ENCODE data around the gene UBE2J2. TPM values are rescaled to one million over a fixed set of nuclear protein-coding genes. Genes with fewer than 3 reads are reported as not detected.
A peak's percentile ranks its signal among the peaks of the same experiment; 100 is the strongest.

Gene UBE2J2
- total RNA-seq, 2 donors from 2014 or later = 50.6 to 57.7 TPM

DNA sequence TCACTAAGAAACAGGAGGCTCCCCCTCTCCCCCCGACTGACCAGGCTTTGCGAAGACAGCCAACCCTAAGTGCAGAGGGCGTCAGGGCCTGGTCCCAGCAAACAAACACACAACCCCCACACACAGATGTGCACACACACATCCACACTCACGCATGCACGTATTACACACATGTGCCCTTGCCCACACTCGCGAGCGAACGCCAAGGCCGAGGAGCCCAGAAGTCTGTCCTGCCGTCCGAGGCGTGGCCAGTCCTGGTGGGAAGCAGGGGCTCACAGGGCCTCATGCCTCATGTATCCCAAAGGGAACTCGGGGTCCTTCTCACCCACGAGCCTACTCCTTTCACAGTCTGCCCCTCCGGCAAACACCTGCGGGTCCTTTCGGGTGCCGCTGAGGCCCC lies 43.9 kb downstream of the UBE2J2 start:
- ATAC-seq = no peak
- peaks cover 2% of the 10 kb centered on the region for H3K36me3 Mint-ChIP-seq (ENCODE audit: low read depth)
- no peaks in the 10 kb centered on the region for H3K27me3 Mint-ChIP-seq
- peak overlapping the region; percentile 94 for H3K27ac Mint-ChIP-seq
- H3K9me3 ChIP-seq (ENCODE audit: control insufficient read depth, low read length, poor library complexity, severe bottlenecking) = no peaks in the 10 kb centered on the region
- H3K4me3 Mint-ChIP-seq = peak overlapping the region; percentile 91
- H3K4me1 Mint-ChIP-seq = peaks cover 28% of the 10 kb centered on the region
- DNase-seq = no peak

DNA sequence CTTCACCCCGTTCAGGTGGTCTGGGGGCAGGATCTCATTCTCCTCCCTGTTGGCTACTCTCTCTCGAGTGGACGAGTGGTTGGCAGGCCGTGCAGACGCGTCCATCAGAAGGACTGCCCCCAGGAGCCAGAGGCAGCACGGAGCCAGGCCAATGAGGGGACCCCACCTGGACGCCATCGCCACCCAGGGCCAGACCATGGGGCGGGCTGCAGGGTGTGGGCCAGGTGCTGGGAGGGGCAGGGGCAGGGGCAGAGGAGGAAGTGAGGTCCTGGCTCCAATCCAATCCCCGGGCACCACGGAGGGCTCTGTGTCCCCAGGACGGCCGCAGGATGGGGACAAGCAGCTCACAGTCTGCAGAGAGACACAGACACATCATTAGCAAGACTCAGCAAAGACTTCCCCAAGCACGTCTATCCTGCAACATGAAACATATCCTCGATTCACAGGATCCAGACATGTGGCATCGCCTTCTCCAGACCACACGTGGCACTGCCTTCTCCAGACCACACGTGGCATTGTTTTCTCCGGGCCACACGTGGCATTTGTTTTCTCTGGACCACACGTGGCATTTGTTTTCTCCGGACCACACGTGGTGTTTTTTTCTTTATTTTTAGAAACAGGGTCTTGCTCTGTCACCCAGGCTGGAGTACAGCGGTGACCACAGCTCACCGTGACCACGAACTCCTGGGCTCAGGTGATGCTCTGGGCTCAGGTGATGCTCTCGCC lies 44.9 kb downstream of the UBE2J2 start:
- Mint-ChIP-seq H3K27ac (peak overlapping the region; percentile 94), H3K4me3 (no peak overlapping the region), H3K4me1 (peaks cover 21% of the 10 kb centered on the region), H3K27me3 (no peaks in the 10 kb centered on the region), H3K36me3 (ENCODE audit: low read depth) (peaks cover 2% of the 10 kb centered on the region)
- no peak for ATAC-seq
- DNase-seq = no peak
- no peaks in the 10 kb centered on the region for H3K9me3 ChIP-seq (ENCODE audit: control insufficient read depth, low read length, poor library complexity, severe bottlenecking)

DNA sequence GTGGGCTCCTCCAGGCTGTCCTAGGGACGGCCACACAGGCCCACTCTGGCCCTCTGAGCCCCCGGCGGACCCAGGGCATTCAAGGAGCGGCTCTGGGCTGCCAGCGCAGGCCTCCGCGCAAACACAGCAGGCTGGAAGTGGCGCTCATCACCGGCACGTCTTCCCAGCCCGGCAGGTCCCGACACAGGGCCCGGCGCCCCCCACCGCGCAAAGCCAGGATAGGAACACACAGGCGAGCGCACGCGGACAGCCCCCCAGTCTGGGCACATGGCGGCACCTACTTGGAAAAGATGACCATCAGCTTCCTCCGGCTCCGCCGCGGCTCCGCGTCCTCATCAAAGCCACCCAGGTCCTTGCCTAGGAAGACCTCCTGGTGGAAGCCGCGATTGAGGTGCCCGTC lies 45.5 kb downstream of the UBE2J2 start:
- no peak for DNase-seq
- no peak for ATAC-seq
- H3K9me3 ChIP-seq (ENCODE audit: control insufficient read depth, low read length, poor library complexity, severe bottlenecking) = no peaks in the 10 kb centered on the region
- no peak overlapping the region for H3K27ac Mint-ChIP-seq
- peaks cover 18% of the 10 kb centered on the region for H3K4me1 Mint-ChIP-seq
- H3K27me3 Mint-ChIP-seq = no peaks in the 10 kb centered on the region
- H3K36me3 Mint-ChIP-seq (ENCODE audit: low read depth) = peaks cover 4% of the 10 kb centered on the region
- no peak overlapping the region for H3K4me3 Mint-ChIP-seq

DNA sequence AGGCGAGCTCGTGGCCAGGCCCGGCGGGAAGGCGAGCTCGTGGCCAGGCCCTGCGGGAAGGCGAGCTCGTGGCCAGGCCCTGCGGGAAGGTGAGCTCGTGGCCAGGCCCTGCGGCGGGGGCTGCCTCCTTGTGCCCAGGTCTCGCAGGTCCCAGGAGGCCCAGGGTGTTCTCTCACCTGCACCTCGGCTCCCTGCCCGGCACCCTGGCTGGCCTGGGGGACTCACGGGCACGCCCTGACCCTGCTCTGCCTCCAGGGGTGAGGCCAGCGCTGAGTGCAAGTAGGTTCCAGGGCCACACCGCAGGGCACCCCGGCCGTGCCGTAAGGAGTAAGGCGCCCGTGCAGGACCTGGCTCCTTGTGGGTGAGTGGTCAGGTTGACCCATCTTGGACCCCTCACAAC lies 46.3 kb downstream of the UBE2J2 start:
- H3K4me1 Mint-ChIP-seq = peaks cover 18% of the 10 kb centered on the region
- no peaks in the 10 kb centered on the region for H3K27me3 Mint-ChIP-seq
- no peaks in the 10 kb centered on the region for H3K9me3 ChIP-seq (ENCODE audit: control insufficient read depth, low read length, poor library complexity, severe bottlenecking)
- DNase-seq (no peak), ATAC-seq (no peak)
- no peak overlapping the region for H3K4me3 Mint-ChIP-seq
- peaks cover 5% of the 10 kb centered on the region for H3K36me3 Mint-ChIP-seq (ENCODE audit: low read depth)
- no peak overlapping the region for H3K27ac Mint-ChIP-seq

DNA sequence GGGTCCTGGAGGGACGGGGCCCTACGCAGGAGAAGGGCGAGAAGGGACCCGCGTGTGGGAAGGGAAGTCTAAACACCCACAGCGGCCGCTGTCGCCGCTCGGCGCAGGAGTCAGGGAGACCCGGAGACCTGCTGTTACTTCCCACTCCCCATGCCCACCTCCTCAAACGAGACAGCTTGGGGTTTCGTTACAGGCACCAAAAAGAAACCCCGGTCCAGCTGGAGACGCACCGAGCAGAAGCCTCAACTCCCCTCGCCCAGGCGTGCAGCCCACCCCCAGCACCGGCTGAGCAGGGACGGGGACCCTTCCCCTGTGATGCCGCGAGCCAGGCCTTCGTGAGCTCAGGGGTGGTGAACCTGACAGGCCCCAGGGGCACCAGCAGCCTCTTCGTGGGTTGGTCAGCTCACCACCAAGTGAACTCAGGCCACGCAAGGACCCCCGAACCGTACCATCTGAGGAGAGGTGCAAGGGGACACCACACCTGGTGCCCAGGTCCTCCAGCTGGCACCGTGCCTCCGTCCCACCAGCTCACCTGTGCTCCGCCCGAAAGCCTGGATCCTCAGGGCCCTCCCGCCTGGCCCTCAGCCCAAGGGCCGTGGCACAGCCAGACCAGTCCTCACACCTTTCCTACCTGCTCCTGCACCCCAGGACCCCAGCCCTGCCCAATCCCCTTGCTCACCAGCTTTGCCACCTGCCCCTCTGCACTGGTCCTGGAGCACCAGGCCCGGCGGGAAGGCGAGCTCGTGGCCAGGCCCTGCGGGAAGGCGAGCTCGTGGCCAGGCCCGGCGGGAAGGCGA lies 46.9 kb downstream of the UBE2J2 start:
- peaks cover 18% of the 10 kb centered on the region for H3K4me1 Mint-ChIP-seq
- no peak overlapping the region for H3K27ac Mint-ChIP-seq
- H3K27me3 Mint-ChIP-seq = no peaks in the 10 kb centered on the region
- H3K36me3 Mint-ChIP-seq (ENCODE audit: low read depth) = peaks cover 4% of the 10 kb centered on the region
- ATAC-seq (no peak), DNase-seq (no peak)
- no peak overlapping the region for H3K4me3 Mint-ChIP-seq
- no peaks in the 10 kb centered on the region for H3K9me3 ChIP-seq (ENCODE audit: control insufficient read depth, low read length, poor library complexity, severe bottlenecking)

DNA sequence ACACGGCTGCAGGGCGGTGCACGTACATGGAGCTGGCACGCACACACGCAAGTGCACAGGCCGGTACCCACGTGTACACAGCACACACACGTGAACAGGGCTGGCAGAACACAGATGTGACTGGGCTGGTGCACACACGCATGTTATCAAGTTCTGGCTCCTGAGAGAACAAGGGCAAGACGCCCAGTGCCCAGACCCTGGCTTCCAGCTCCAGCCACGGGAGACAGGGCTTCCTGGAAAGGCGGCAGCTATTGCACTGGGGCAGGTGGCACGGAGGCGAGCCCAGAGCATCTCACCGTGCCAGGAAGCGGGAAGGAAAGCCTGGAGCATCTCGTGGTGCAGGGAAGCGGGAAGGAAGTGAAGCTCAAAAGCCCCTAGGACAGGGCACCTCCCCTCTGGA lies 47.7 kb downstream of the UBE2J2 start:
- H3K27me3 Mint-ChIP-seq = no peaks in the 10 kb centered on the region
- H3K36me3 Mint-ChIP-seq (ENCODE audit: low read depth) = peaks cover 3% of the 10 kb centered on the region
- no peak overlapping the region for H3K4me3 Mint-ChIP-seq
- H3K4me1 Mint-ChIP-seq = peaks cover 17% of the 10 kb centered on the region
- no peak for DNase-seq
- ATAC-seq = no peak
- H3K27ac Mint-ChIP-seq = peak overlapping the region; percentile 39
- no peaks in the 10 kb centered on the region for H3K9me3 ChIP-seq (ENCODE audit: control insufficient read depth, low read length, poor library complexity, severe bottlenecking)

DNA sequence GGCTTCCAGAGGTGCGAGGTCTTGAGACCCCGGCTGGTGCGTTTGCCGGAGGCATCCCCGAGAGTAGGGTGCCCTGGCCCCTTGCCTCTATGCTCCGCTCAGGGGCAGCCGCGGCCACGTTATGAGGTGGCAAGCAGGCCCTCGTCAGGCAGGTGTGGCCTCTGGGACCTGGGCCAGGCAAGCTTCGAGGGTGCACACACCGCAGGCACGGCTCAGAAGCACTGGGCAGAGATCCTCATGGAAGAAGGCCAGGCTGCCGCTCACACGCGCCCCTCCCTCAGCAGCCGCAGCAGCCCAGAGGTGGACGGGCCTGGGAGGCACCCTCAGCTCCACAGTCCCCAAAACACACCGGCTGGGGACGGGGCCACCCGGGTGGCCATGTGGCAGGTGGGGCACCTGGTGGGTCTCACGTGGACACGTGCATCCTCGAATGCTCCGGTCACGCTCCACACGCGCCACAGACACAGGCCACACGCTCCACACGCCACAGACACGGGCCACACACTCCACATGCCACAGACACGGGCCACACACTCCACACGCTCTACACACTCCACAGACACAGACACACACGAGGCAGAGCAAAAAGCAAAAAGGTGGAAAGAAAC lies 48.3 kb downstream of the UBE2J2 start:
- Mint-ChIP-seq H3K27me3 (no peaks in the 10 kb centered on the region), H3K27ac (peak overlapping the region; percentile 39), H3K4me3 (no peak overlapping the region), H3K4me1 (peaks cover 13% of the 10 kb centered on the region), H3K36me3 (ENCODE audit: low read depth) (peaks cover 3% of the 10 kb centered on the region)
- H3K9me3 ChIP-seq (ENCODE audit: control insufficient read depth, low read length, poor library complexity, severe bottlenecking) = no peaks in the 10 kb centered on the region
- no peak for DNase-seq
- ATAC-seq = no peak

DNA sequence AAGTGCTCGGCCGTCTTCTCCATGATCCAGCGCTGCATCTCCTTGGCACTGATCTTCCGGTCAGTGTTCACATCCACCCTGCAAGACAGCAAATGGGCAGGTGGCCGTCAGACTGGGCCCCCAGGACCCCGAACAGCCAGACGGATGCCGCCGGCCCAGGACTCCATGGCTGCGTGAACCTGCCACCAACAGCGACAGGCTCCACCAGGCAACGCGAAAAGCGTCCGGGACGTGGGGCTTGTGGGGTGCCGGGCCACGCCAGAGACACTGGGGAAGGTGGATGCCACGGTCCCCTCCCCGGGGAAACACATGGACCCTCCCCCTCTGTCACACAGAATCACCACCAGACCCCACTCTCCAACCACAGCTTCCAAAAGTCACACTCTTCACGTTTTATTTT lies 49.8 kb downstream of the UBE2J2 start:
- Mint-ChIP-seq H3K4me1 (peaks cover 15% of the 10 kb centered on the region), H3K27ac (no peak overlapping the region), H3K36me3 (ENCODE audit: low read depth) (peaks cover 3% of the 10 kb centered on the region), H3K4me3 (no peak overlapping the region), H3K27me3 (no peaks in the 10 kb centered on the region)
- DNase-seq (no peak), ATAC-seq (no peak)
- no peaks in the 10 kb centered on the region for H3K9me3 ChIP-seq (ENCODE audit: control insufficient read depth, low read length, poor library complexity, severe bottlenecking)

DNA sequence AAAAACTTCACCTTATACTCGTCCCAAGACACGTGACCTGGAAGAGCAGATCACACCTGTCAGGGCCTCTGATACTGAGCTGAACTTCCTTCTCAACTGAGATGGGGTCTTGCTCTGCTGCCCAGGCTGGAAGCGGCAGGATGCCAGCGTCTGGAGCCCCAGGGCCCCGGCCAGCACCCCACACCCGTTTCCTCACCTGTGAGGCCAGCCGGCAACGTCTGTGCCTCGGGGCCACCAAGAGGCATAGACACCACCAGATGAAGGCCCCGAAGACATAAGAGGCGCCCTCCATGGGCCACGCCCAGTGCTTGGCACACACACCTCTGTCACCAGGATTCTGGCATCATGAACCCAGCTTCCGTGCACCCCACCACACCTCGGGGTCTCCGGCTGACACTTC lies 50.3 kb downstream of the UBE2J2 start:
- peaks cover 16% of the 10 kb centered on the region for H3K4me1 Mint-ChIP-seq
- no peak for DNase-seq
- peak overlapping the region; percentile 36 for H3K4me3 Mint-ChIP-seq
- H3K9me3 ChIP-seq (ENCODE audit: control insufficient read depth, low read length, poor library complexity, severe bottlenecking) = no peaks in the 10 kb centered on the region
- ATAC-seq = no peak
- H3K27ac Mint-ChIP-seq = no peak overlapping the region
- no peaks in the 10 kb centered on the region for H3K27me3 Mint-ChIP-seq
- peaks cover 3% of the 10 kb centered on the region for H3K36me3 Mint-ChIP-seq (ENCODE audit: low read depth)

DNA sequence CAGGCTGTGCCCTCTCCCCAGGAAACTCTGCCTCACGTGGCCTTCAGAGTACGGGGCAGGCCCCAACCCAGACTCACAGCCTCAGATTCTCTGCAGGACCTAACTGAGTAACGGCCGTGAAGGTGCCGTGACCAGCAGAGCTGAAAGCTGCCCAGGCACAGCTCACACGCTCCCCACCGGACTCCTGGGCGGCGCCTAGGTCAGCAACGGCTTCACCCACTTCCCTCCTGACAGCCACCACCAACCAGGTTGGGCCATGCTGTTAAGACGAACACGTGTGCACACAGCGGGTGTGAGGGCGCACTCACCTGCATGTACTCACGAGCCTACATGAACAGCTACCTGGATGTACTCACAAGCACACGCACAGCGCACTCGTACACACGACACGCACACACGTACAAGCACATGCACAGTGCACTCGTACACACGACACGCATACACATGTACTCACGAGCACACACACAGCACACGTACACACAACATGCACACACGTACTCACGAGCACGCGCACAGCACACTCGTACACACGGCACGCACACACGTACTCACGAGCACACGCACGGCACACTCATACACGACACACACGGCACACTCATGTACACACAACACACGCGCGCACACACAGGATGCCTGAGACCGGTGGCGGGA lies 51.0 kb downstream of the UBE2J2 start:
- DNase-seq = no peak
- H3K36me3 Mint-ChIP-seq (ENCODE audit: low read depth) = peaks cover 3% of the 10 kb centered on the region
- no peaks in the 10 kb centered on the region for H3K9me3 ChIP-seq (ENCODE audit: control insufficient read depth, low read length, poor library complexity, severe bottlenecking)
- no peak for ATAC-seq
- H3K27ac Mint-ChIP-seq = peak overlapping the region; percentile 78
- H3K4me1 Mint-ChIP-seq = peaks cover 20% of the 10 kb centered on the region
- H3K4me3 Mint-ChIP-seq = peak overlapping the region; percentile 36
- no peaks in the 10 kb centered on the region for H3K27me3 Mint-ChIP-seq

DNA sequence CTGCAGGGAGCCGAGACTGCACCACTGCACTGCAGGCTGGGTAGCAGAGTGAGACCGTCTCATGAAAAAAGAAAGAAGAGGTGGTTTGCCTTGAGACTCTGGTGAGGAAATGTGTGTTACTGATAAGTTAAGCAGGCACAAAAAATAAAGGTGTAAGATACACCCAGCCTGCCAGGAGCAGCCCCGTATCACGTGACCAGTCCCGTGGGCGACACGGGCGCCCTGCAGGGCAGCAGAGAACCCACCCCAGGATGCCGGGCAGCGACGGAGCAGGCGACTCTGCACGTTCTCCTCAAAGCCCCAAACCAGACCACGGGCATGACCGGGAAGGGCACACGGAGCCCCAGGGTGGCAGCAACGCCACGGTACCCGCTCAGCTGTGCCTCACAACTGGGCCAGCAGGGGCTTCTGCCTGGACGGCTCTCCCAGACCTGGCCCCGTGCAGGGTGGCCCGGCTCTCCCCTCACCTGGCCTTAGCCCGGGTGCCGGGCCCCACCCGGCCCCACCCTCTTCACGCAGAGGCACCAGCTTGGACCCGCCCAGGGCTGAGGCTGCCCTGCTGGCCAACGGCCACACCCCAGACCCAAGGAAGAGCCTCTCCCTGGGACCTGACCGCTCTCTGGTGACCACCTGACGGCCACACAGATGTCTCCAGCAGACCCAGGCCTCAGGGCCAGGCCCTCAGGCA lies 51.6 kb downstream of the UBE2J2 start:
- no peaks in the 10 kb centered on the region for H3K9me3 ChIP-seq (ENCODE audit: control insufficient read depth, low read length, poor library complexity, severe bottlenecking)
- ATAC-seq (no peak), DNase-seq (no peak)
- Mint-ChIP-seq H3K27me3 (no peaks in the 10 kb centered on the region), H3K27ac (no peak overlapping the region), H3K4me3 (no peak overlapping the region), H3K4me1 (peaks cover 23% of the 10 kb centered on the region), H3K36me3 (ENCODE audit: low read depth) (peaks cover 3% of the 10 kb centered on the region)

DNA sequence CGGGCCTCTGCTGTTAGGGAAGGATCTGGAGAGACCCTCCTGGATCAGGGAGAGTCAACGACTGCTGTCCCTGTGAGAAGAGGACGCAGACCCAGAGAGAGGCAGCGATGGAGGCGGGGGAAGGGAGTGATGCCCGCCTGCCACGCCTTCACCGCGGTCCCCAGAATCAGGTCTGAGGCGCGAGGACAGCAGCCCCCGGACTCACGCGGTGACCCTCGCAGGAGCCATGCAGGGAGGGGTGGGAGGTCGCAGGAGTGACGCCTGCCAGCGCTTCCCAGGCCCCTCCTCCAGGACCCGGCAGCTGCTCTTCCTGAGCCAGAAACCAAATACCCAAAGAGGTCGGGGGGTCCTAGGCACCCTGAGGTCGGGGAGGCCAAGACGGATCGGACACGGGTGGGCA lies 53.5 kb downstream of the UBE2J2 start:
- no peak for ATAC-seq
- H3K27me3 Mint-ChIP-seq = no peaks in the 10 kb centered on the region
- H3K4me1 Mint-ChIP-seq = peaks cover 25% of the 10 kb centered on the region
- H3K9me3 ChIP-seq (ENCODE audit: control insufficient read depth, low read length, poor library complexity, severe bottlenecking) = no peaks in the 10 kb centered on the region
- H3K27ac Mint-ChIP-seq = peak overlapping the region; percentile 99
- peak overlapping the region; percentile 75 for H3K4me3 Mint-ChIP-seq
- H3K36me3 Mint-ChIP-seq (ENCODE audit: low read depth) = peaks cover 3% of the 10 kb centered on the region
- DNase-seq = no peak

DNA sequence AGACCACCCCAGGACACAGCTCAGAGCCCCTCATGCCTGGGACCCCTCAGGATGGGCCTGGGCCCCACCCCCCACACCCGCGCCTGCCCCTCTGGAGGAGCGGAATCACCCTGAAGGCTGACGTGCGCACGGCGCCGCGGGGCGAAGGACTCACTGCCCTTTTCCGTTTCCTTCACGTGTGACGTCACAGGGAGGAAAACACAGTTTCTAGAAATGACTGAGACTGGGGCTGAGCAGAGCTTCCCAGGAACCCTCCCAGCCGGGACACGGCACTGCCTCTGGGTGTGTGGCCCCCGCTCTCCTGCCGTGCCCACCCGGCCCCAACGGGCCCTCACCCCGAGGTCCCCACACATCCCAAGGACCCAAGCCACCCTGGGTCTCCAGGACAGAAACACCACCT lies 54.3 kb downstream of the UBE2J2 start:
- H3K36me3 Mint-ChIP-seq (ENCODE audit: low read depth) = peaks cover 3% of the 10 kb centered on the region
- H3K27ac Mint-ChIP-seq = peak overlapping the region; percentile 99
- H3K4me1 Mint-ChIP-seq = peaks cover 33% of the 10 kb centered on the region
- DNase-seq (peak in 2 of 3 donors; percentile 41 to 57), ATAC-seq (peak; percentile 41)
- H3K4me3 Mint-ChIP-seq = peak overlapping the region; percentile 75
- no peaks in the 10 kb centered on the region for H3K27me3 Mint-ChIP-seq
- no peaks in the 10 kb centered on the region for H3K9me3 ChIP-seq (ENCODE audit: control insufficient read depth, low read length, poor library complexity, severe bottlenecking)
